Measurements from ENCODE around the gene CEMIP.

DNA sequence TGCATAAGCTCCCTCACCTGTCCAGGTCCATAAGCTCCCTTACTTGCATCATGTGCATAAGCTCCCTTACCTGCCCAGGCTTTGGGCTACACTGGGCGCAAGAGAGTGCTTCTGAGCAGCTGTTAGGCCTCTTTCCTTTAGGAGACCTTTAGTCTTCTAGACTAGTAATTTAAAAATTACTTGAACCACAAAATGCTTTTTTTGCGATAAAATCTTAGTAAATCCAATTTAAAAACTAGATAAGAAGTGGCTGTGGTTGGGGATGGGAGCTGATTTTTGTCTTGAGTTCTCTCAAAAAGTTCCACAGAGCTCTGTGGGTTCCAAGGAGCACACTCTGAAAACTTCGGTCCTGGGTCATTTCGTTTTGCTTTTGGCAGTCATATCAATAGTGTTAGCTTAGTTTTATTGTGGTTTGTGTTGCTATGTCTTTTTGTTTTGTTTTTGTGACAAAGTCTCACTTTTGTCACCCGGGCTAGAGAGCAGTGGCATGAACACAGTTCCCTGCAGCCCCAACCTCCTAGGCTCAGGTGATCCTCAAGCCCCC lies 6.7 kb downstream of the CEMIP start:
- TF ChIP-seq POLR2A (IDR thresholded peaks at IDR 0.05; ENCODE audit: low read depth) (no peak), CTCF (IDR thresholded peaks at IDR 0.05) (no peak), POLR2AphosphoS5 (IDR thresholded peaks at IDR 0.05) (no peak), EP300 (IDR thresholded peaks at IDR 0.05) (no peak)
